Measurements from ENCODE around the gene SPRR2A.
"Not testable (repeated sequence)": the region's sequence is repeated elsewhere in the genome, so short reads cannot be mapped to it uniquely, and the experiment has no call there.

Gene SPRR2A

DNA sequence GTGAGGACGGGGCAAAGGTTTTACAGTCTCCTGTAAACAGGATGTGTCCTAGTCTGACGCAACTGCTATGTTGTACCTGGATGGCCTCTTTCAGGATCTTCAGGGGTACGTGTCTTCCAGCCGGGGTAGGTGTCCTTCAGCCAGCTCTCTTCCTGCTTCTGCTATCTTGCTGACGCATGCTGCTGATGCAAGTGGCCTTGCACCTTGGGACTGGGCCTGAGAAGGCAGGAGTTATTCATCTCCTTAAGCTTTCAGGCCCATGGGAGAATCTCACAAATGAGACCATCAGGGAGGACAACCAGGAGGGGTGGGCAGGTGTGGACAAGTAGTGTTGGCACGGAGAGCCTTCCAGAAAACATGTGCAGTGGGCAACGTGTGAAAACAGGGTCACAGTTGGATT, 34.2 kb downstream of the SPRR2A start:
- DNase-seq, result no peak

DNA sequence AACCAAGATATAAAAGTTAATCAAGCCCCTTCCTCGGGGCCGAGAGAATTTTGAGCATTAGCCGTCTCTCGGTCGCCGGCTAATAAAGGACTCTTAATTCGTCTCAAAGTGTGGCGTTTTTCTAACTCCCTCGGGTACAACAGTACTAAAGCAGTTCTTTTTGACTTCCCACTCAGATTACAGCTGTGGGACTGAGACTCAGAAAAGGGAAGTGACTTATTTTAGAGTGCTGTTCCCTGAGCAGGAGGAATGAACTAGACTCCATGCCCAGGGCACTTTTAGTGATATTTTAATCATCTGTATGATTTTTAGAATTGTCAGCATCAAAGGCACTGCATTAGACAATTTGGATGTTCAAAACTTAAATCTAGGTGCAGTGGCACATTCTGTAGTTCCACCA, 35.0 kb downstream of the SPRR2A start:
- DNase-seq, result not testable (repeated sequence)

DNA sequence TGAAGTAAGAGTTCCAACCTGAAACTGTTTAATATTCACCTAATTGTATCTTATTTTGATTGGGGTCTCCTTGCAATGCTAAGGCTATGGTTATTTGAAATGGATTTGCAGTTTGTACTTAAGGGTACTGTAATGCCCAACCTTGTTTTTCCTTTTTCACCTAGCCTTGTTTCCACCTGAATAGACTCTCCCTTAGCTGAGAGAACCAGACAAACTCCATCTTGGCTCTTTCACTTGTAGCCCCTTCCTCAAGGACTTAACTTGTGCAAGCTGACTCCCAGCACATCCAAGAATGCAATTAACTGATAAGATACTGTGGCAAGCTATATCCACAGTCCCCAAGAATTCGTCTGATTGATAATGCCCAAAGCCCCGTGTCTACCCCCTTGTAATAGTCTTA, 35.5 kb downstream of the SPRR2A start:
- DNase-seq, result not testable (repeated sequence)

DNA sequence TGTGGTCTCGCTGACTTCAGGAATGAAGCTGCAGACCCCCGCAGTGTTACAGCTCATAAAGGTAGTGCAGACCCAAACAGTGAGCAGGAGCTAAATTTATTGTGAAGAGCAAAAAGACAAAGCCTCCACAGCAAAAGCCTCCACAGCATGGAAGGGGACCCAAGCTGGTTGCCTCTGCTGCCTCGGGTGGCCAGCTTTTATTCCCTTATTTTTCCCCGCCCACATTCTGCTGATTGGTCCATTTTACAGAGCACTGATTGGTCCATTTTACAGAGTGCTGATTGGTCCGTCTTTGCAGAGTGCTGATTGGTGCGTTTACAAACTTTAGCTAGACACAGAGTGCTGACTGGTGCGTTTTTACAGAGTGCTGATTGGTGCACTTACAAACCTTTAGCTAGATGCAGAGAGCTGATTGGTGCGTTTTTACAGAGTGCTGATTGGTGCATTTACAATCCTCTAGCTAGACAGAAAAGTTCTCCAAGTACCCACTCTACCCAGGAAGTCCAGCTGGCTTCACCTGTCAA, 46.0 kb downstream of the SPRR2A start:
- not testable (repeated sequence) for DNase-seq

Measured in KG1 (cell line).